GM19395 (cell line): ENCODE data around the gene OR5AU1.

Experiments
- ATAC-seq: cut with Tn5 transposase; IDR thresholded peaks from one replicate; pipeline ENCODE4 v1.9.1; 2021; ENCODE audit warnings: mild to moderate bottlenecking, moderate library complexity; ENCODE audit not compliant: unreplicated experiment

OR5AU1 gene

DNA sequence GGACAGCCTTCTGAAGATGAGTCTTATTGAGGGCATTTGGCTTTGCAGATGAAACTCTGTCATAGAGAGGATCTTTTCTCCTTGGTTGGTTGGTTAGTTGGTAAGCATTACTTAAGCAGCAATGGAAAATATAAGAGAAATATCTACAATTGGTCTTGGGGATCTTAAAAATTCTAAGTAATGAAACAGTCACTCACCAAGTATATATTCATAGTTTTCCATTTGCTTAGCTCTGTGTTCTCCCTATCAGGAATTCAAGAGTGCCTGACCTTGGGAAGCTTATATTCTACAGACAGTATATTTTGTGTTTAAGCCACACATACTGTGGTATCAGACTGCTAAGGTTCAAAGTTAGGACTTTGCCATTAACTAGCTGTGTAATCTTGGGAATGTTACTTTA is at the start of gene OR5AU1:
TSS of gene OR5AU1 (minus strand) at position 101 of the 400 bp plus-strand sequence. CDS start 191 bp downstream, outside the sequence.
- ATAC-seq: no peak

DNA sequence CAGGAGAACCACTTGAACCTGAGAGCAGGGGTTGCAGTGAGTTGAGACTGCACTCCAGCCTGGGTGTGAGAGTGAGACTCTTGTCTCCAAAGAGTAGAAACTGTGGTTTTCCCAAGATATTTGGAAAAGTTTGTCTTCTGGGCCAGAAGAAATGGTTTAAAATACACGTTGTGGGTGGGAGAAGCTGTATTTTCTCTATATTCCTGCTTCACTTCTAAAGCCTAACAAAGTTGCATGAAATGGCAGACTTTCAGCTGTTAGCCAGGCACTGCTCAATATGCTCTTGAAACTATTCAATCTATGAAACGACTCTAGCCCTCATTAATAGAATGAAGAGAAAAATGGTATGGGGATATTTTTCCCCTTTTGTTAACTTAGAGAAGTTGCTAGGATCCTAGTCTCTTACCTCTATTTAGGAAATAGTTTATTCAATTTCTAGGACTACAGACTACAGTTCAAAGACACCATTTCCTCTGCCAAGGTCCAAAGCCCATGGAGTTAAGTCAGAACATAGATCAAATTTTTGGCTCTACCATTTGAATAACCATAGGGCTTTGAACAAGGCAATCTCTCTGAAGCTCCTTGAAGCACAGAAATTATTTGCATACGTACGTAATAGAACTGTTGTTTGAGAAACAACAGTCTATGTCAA is 49.3 kb upstream of the OR5AU1 start:
- no peak for ATAC-seq

DNA sequence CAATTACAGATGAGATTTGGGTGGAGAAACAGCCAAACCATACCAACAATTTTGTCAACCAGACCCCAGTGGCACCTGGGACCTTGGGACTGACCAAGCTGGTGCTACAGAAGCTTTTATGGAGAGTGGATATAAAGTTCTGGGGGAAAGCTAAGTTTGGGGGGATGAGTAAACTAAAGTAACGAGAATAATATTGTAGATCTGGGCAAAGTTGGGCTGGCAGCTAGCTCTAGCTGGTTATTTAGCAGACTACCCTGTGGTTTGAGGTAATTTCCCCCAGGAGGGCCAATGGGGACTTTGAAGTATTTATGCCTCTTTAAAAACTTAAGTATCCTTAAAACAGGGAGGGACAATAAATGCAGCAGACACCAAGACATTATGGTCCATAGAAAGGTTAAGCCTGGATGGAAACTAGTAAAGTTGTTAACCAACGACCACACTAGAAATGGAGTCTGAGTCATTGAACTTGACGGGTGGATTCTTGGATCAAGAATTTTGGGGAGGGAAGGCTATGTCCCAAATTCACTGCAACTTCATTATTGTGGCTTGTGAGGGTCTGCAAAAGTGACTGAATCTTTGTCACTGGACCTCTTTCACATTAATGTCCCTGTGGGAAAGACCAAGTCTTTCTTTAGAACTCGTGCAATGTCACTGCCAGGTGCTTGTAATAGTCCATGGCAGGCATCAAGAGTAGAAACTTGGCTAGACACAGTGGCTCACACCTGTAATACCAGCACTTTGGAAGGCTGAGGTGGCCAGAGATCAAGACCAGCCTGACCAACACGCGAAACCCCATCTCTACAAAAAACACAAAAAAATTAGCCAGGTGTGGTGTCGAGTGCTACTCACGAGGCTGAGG is 48.5 kb upstream of the OR5AU1 start:
- no peak for ATAC-seq

DNA sequence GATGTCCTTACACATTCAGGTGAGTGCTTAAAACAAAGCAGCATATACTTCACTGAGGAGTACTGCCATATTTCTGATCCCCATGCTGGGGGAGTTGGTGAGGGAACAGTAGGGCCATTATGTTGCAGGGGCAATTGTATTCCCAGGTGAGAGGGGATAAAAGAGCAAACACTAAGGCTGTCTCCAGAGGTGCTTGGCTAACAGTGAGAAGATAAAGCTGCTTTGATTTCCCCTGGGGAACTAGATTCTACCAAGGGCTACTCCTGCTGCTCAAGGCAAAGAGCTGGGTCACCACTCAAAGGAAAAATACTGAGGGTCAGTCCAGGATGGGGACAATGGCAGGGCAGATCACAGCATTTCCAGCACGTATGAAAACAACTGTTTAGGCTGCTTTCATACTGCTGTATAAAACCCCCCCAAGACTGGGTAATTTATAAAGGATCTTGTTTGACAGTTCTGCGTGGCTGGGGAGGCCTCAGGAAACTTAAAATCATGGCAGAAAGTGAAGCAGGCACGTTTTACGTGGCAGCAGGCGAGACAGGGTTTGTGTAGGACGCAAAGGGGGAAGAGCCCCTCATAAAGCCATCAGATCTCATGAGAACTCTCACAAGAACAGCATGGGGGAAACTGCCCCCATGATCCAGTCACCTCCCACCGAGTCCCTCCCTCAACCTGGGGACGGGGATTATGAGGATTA is 47.8 kb upstream of the OR5AU1 start:
- no peak for ATAC-seq

DNA sequence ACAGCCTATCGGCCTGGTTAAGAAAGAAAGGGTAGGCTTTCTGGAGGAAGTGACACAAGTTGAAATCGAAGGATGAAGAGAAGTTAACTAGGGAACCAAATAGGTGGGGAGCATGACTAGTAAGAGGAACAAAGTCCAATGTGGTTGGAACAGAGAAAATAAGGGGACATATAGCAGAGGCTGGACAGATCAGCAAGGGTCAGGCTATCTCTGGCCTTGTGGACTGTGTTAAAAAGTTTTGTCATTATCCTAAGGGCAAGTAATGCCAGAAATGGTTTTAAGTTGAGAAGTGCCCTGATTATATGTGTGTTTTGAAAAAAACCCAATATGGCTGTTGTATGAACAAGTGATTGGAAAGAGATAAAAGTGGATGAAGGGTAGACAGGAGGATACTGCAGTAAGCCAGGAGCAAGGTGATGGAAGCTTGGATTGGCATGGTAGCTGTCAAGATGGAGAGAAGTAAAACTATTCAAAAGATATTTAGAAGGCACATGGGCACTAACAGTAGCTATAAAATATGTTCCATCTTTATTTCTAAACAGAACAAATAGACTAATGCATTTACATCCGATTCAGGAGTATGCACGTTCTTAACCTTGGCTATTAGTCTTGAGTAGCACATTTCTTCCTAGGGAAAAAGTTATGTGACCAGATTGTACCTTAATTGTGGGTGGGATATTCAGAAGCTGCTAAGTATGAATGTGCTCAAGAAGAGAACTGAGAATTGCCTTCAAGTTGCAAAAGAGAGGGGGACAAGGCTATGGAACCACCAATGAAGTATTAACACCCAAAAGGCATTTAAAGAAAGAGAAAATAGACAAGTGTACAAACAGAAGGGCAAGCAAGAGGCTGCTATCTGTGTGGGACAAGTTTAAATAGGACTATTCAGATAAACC is 46.8 kb upstream of the OR5AU1 start:
- no peak for ATAC-seq

DNA sequence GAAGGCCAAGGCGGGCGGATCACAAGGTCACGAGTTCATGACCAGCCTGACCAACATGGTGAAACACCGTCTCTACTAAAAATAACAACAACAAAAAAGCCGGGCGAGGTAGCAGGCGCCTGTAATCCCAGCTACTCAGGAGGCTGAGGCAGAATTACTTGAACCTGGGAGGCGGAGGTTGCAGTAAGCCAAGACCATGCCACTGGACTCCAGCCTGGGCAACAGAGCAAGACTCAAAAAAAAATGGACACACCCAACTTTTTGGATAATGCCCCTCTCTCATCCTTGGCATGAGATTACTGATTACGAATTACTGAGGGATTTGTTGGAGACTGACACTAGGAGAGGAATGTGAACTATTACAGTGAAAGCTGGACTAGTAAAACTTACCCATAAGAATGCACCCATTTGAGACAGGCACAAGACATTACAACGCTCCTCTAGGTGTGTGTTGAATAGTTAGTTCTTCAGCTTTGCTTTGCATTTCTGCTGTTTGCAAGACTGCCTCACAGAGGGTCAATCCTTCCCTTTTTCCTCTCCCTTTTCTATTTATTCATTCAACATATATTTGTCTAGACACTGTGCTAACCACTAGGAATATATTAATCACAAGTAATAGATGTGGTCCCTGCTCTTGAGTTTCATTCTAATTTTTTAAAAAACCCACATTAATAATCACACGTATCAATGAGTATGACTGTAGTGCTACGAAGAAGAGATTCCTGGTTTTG is 46.0 kb upstream of the OR5AU1 start:
- no peak for ATAC-seq

DNA sequence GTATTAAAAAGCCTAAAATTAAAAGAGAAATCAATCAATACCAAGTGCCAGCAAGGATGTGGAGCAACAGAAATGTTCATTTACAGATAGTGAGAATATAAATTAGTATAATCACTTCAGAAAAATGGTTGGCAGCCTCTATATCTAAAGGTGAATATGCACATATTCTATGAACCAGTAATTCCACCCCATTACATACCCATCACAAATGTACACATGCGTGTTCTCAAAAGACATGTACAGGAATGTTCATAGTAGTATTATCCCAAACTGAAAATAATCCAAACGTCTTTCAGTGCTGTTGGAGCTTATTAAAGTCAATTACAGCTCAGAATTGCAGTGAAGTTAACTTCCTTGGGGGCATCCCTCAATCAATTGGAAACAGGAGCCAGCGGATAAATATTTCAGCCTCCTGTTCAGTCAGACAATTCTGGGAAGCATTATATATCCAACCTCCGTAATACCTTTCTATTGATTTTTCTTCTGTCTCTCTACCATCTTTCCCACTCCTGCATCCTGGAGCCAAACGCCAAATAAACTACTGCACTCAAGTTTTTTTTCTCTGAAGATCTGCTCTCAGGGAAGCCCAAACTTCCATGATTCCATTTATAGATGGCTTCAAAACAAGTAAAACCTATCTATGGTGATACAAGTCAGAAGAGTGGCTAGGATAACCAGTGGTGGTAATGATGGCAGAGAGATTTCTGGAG is 45.0 kb upstream of the OR5AU1 start:
- ATAC-seq: no peak

DNA sequence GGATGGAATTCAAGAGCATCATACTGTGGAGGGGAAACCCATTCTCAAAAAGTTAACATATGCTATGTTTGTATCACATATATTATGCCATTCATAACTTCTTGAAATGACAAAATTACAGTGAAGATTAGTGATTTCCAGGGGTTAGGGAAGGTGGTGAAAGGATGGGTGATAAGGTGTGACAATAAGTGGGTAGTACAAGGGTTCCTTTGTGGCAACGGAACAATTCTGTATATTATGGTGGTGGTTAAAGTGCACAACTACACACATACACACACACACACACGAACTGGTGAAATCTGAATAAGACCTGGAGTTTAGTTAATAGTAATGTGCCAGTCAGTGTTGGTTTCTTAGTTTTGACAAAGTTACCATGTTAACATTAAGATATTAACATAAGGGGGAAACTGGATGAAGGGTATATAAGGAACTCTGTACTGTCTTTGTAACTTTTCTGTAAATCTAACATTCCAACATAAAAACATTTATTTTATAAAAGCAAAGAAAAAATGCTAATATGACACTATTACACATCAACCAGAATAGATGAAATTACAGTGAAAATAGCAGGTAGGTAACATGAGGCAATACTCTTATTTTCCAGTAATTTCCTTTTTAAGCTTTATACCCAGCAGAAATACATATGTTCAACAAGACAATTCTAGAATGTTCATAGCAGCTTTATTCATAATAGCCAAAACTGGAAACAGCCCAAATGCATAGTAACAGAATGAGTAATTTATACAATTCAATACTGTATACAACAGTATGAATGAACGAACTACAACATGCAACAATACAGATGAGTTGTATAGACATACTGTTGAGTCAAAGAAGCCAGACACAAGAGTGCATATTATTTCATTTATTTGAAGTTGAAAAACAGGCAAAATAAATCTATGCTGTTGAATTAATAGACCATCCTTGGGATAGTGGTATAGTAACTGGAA is 44.0 kb upstream of the OR5AU1 start:
- no peak for ATAC-seq

DNA sequence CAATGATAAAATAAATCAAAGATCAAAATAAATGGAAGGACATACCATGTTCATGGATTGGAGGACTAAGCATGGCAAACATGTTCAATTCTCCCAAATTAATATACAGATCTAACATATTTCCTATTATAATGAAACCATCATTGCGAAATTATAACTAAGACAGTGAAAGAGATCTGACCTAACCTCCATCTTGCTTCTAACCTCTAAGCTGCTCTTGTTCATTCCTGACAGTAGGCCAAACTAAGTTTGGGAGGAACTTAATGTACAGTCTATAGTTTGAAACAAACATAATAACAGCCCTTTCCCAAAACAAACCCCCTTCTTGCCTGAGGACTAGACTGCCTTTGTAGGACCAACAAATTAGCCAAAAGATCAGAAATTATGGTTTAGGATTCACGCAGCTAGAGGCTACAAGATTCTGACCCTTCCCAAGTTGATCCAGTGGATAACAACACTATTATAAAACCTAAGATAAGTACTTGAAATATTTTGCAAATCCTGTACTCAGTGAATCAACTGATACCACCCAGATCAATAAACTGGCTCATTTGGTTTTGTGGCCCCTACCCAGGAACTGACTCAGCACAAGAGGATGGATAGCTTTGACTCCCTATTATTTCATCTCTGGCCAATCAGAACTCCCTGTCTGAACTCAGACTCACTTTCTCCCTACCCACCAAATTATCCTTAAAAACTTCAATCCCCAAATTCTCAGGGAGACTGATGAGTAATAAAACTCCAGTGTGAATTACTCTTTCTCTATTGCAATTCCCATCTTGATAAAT is 41.7 kb upstream of the OR5AU1 start:
- ATAC-seq: no peak

DNA sequence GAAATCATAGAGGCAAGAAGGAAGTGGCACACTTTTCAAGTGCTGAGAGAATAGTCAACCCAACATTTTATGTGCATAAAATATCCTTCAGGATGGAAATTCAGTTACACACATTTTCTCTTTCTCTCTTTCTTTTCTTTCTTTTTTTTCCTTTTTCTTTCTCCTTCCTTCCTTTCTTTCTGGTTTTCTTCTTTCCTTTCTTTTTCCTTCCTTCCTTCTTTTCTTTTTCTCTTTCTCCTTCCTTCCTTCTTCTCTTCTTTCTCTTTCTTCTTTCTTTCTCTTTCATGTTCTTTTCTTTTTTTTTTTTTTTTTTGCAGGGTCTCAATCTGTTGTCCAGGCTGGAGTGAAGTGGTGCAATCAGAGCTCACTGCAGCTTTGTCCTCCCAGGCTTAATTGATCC is 38.7 kb upstream of the OR5AU1 start:
- no peak for ATAC-seq

DNA sequence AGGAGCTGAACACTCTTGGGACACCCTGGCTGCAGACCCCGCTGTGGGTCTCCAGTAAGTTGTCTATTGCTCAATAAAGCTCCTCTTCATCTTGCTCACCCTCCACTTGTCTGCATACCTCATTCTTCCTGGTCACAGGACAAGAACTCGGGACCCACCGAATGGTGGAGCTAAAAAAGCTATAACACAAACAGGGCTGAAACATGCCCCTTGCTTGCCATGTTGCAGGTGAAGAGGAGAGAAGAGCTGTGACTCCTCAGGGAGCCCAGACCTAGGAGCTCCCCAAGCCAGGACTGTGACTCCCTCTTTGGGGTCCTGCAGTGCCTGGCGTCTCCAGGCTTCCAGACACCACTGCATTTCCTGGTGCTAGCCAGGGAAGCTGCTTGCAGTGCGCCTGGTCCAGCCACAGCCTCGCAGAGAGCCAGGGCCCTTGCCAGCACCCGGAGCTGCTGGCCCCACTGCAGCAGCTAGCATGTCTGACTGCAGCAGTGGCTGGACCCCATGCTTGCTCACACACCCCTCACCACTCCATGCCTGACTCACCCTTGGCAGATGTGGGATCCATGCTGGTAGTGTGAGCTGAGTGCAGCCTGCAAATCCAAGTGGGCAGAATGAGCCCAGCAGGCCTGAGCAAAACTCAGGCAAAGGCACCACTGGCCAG is 37.1 kb upstream of the OR5AU1 start:
- ATAC-seq: no peak

DNA sequence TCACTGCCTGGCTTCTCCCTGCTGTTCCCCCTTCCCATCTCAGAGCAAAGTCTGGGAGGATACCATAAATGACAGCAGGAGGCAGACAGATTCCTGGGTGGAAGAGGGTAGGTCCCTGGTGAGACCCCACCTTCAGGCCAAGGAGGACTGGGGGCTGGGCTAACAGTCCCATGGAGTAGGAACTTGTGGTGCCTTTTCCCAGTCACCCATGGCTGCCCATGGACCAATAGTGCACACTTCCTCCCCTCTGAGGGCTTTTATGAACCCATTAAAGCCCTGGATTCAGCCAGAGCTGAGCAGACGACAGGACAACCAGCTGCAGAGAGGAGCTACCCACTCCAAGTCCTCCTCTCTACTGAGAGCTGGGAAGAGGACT is 36.6 kb upstream of the OR5AU1 start:
- no peak for ATAC-seq

DNA sequence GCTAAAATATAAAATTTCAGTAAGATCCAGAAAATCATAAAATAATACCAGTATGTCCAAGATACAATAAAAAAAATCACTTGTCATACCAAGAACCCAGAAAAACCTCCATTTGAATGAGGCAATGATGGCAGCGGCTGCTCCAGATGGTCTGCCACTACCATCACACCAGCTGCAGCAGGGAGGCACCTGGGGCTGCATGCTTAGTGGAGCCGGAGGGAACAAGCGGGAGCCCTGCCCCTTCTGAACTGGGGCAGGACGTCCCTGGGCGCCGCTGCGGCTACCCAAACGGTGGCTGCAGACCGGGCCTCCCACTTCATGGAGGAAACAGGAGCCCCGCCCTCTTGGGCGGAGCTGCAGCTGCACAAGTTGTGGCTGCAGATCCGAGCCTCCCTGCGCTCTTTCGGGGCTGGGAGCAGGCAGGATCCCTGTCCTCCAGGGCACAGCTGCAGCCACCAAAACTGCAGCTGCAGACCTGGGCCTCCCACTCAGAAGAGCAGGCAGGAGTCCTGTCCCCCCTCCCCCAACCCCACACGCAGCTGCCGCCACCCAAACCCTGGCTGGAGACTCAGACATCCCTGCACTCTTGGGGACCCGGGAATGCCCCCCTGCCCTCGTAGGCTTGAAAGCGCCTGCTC is 36.1 kb upstream of the OR5AU1 start:
- ATAC-seq: peak; percentile 91

DNA sequence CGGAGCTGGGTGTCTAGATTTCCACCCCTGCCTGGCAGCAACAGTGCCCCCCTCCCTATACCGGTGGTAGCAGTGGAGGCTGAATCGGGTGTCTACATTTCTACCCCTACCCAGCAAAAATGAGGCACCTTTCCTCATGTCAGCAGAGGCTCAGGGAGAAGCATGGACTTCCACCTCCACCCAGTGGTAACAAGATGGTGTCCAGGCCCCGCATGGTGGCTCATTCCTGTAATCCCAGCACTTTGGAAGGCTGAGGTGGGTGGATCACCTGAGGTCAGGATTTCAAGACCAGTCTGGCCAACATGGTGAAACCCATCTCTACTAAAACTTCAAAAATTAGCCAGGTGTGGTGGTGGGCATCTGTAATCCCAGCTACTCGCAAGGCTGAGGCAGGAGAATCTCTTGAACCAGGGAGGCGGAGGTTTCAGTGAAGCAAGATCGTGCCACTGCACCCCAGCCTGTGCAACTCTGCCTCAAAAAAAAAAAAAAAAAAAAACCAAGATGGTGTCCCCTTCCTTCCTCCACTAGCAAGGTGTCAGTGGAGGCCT is 35.5 kb upstream of the OR5AU1 start:
- no peak for ATAC-seq

DNA sequence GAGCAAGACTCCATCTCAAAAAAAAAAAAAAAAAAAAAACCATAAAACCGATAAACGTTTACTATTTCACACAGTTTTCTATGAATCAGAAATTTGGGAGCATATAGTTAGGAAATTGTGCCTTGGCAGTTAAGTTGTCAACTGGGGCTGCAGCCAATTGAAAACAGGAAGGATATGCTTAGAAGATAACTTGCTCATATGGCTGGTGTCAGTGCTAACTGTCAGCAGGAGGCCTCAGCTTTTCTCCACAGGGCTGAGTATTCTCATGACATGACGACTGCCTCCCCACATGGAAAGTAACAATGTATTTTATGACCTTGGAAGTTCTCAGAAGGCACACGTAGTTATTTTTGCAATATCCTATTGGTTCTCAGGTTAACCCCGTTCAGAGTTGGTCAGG is 29.6 kb upstream of the OR5AU1 start:
- ATAC-seq: no peak

DNA sequence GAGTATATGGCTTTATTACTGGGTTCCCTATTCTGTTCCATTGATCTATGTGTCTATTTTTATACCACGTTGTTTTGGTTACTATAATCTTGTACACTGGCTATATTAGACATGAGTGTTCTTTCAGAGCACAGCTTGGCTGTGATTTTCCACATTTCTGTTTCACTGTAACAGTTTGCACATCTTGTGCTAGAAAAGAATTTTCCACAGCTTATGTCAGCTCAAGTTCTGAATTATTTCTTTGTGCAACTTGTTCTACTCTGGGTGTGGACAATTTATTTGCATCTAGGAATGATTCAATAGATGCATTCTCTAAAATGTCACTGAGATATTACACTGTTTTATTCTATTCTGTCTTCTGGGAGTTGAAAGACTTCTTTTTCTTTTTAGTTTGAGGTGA is 28.4 kb upstream of the OR5AU1 start:
- ATAC-seq: no peak
